Gastroesophageal sphincter (tissue), 3 donors: Measurements from ENCODE around the gene WSB2.
A peak's percentile ranks its signal among the peaks of the same experiment; 100 is the strongest.

Experiments used
- EP300 ChIP-seq: sonication (generic); formaldehyde crosslinking; IDR thresholded peaks from one replicate; pipeline ENCODE4 v1.6.1; 2017; ENCODE audit warnings: antibody characterized with exemption, mild to moderate bottlenecking
- POLR2A ChIP-seq, 2 donors: fragments of 450-650 bp; IDR thresholded peaks; one replicate each; pipeline ENCODE4 v1.6.1; 2017; ENCODE audit warnings: antibody characterized with exemption in 2 of 2, mild to moderate bottlenecking in 2 of 2, moderate library complexity in 1 of 2
- POLR2AphosphoS5 ChIP-seq: sonication (generic); formaldehyde crosslinking; IDR thresholded peaks from one replicate; pipeline ENCODE4 v1.6.1; 2017; ENCODE audit warnings: antibody characterized with exemption
- TF ChIP-seq, protein P1 (sequence below), 4 experiments: fragments of 200-600 bp in 2 of 4; fragments of 450-650 bp in 2 of 4; sonication (generic) in 1 of 4; IDR thresholded peaks; one replicate each; pipeline ENCODE4 v1.5.1; 2017 to 2019; ENCODE audit warnings: antibody characterized with exemption in 4 of 4, mild to moderate bottlenecking in 2 of 4, moderate library complexity in 2 of 4

DNA sequence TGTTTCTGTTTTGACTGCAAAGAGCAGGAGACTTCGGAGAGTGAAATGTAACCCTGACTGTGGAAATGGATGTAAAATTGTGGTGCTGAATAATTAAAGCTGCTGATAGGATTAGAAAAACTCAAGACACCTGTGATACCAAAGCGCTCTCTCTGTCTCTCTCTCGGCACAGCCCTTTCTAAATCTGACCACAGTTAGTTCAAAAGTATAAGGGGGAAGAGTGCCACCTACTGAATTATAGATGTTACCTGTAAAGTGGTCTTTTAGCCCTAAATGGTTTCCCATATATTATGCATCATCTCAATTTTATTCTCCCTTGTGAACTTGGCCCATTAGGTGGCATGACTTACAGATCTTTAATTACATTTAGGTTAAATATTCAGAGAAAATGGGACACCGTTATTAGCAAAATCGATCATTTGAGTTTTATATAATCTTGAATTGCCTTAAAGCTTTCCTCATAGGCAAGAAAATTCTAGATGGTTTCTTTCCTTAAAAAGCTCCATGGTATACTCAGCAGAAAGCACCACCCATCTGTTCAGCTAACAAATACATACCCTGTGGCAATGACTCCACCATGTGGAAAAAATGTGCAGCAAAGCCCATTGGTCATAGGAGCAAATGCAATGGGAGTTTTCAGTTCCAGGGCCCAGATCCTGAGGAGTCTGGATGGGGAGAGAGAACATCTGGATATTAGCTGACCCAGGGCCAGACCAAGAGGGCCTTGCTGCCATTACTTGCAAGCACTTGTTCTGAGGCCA lies 26.4 kb downstream of the WSB2 start:
- TF ChIP-seq, protein P1, sequence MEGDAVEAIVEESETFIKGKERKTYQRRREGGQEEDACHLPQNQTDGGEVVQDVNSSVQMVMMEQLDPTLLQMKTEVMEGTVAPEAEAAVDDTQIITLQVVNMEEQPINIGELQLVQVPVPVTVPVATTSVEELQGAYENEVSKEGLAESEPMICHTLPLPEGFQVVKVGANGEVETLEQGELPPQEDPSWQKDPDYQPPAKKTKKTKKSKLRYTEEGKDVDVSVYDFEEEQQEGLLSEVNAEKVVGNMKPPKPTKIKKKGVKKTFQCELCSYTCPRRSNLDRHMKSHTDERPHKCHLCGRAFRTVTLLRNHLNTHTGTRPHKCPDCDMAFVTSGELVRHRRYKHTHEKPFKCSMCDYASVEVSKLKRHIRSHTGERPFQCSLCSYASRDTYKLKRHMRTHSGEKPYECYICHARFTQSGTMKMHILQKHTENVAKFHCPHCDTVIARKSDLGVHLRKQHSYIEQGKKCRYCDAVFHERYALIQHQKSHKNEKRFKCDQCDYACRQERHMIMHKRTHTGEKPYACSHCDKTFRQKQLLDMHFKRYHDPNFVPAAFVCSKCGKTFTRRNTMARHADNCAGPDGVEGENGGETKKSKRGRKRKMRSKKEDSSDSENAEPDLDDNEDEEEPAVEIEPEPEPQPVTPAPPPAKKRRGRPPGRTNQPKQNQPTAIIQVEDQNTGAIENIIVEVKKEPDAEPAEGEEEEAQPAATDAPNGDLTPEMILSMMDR (IDR thresholded peaks at IDR 0.05), result peak in 3 of 4 experiments; percentile 30 to 51 (median 45)
- TF ChIP-seq POLR2A (IDR thresholded peaks at IDR 0.05) (no peak), POLR2AphosphoS5 (no peak), EP300 (no peak)
